DMS153 treated with DMSO at 0.1 percent for 48 hours (cell line): ENCODE measurements around the gene SLC9A6.
"Not testable (repeated sequence)": the region's sequence is repeated elsewhere in the genome, so short reads cannot be mapped to it uniquely, and the experiment has no call there.

ENCODE experiments used
- DNase-seq: peaks from one replicate; lab custom pipeline; 2025; ENCODE audit not compliant: unreplicated experiment; lab: John Stamatoyannopoulos, UW

SLC9A6 gene

GRCh38 chrX:136061696-136062095, 76.5 kb downstream of the SLC9A6 start:
- DNase-seq, result no peak

- no peak for DNase-seq
These were observed 78.3 kb downstream of the SLC9A6 start for GRCh38 chrX:136063340-136064079.

GRCh38 chrX:136064661-136065043, 79.4 kb downstream of the SLC9A6 start:
- DNase-seq, result no peak

DNA sequence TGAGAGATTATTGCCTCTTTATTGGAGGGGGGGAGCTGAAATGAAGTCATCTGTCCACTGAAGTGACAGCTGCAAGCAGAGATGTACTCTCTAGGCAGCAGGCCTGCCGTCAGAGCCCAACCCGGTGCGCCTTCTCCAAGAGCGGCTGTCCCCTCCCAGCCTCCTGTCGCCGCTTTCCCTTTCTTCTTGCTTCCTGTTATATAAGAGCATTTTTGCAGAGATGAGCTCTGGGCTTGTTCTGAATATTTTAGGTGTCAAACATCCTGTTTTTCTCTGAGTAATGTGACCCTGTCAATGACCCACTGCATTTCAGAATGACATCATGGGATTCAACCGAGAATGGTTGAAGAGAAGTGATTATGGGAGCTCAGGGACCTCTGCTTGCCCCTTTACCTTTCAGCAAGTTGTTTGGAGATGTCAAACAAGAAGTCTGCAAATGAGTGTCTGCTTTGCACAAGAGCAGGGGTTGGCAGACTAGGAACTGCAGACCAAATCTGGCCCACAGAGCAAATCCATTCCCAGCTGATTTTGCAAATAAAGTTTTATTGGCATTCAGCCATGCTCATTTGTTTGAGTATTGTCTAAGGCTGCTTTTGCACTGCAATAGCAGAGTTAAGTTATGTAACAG, 79.9 kb downstream of the SLC9A6 start:
- no peak for DNase-seq

DNA sequence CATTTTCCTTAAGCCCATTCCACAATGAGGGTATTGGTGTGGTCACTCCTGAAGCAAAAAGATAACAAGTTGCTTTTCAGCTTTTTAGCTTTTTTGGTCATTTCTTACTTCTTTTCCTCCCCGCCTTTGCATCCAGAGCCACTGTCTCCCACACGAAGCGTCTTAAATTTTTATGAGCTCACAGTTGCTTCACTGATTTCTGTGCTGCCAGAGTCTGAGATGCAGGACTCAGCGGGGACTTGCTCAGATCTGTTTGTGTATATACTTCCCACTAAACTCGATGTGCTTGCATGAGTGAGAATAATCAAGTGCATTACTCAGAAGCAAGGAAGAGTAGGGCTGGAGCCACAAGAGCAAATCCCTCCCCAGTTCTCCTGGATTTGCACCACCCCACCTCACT, 81.9 kb downstream of the SLC9A6 start:
- DNase-seq, result no peak

GRCh38 chrX:136067966-136068365, 82.7 kb downstream of the SLC9A6 start:
- no peak for DNase-seq

DNA sequence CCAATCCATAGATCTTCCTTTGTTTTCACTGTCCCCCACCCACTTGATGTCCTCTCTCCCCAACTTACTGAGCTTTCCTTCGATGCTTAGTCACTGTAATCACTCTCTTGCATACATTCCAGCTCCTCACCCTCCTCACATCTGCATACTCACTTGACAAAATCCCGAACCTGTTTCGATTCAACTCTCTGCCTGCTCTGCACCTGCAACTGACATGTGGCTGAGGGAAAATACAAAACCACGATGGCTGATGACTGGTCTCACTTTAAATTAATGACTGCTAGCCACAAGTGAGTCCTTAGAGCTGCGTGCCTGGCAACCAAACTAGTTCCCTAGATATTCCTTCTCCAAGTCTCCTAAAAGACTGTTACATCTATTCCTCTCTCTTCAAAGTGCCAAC, 91.7 kb downstream of the SLC9A6 start:
- no peak for DNase-seq

GRCh38 chrX:136080766-136081165, 95.5 kb downstream of the SLC9A6 start:
- DNase-seq, result no peak

GRCh38 chrX:136086521-136086920, 101.3 kb downstream of the SLC9A6 start:
- DNase-seq, result no peak

DNA sequence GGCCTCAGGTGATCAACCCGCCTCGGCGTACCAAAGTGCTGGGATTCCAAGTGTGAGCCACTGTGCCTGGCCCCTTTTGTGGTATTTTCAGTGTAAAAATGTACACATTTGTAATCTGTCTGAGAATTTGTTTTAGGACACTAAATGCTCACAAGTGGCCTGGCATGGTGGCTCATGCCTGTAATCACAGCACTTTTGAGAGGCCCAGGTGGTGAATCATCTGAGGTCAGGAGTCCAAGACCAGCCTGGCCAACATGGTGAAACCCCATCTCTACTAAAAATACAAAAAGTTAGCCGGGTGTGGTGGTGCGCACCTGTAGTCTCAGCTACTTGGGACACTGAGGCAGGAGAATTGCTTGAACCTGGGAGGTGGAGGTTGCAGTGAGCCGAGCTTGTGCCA, 106.7 kb downstream of the SLC9A6 start:
- not testable (repeated sequence) for DNase-seq

- no peak for DNase-seq
These were observed 109.7 kb downstream of the SLC9A6 start for GRCh38 chrX:136094962-136095361.
